Measurements from ENCODE around the gene CHP2.

CHP2 gene

GRCh38 chr16:23803591-23804123 lies 48.8 kb downstream of the CHP2 start:
- peak; percentile 38 to 54 (median 51) for DNase-seq (ENCODE audit: low read depth in 3 of 3, low spot score in 1 of 3)

GRCh38 chr16:23807028-23807427 lies 52.2 kb downstream of the CHP2 start:
- DNase-seq (ENCODE audit: low read depth in 3 of 3, low spot score in 1 of 3): no peak
